BE2C (cell line): Measurements from ENCODE around the gene ATF5.

ENCODE experiments used
- DNase-seq: peaks from one replicate; pipeline ENCODE4 v3.0.0-alpha.2; 2020
- H3K27me3 ChIP-seq: fragments of 250-450 bp; sonication (Bioruptor Pico); 2 replicates; pipeline ENCODE4 v1.5.1; 2020; ENCODE audit warnings: mild to moderate bottlenecking
- H3K36me3 ChIP-seq: fragments of 250-450 bp; sonication (Bioruptor Pico); 2 replicates; pipeline ENCODE4 v1.5.1; 2020; ENCODE audit warnings: mild to moderate bottlenecking
- H3K4me1 ChIP-seq: fragments of 250-450 bp; sonication (Bioruptor Pico); 2 replicates; pipeline ENCODE4 v1.5.1; 2020
- H3K4me3 ChIP-seq: 2 replicates; pipeline ENCODE4 v1.5.1; 2011; ENCODE audit warnings: low read depth, low read length
- H3K9me3 ChIP-seq: fragments of 250-450 bp; sonication (Bioruptor Pico); 2 replicates; pipeline ENCODE4 v1.5.1; 2020
- TF ChIP-seq, protein P1 (sequence below): IDR thresholded peaks from 2 replicates; pipeline ENCODE4 v1.5.1; 2012; ENCODE audit warnings: mild to moderate bottlenecking, low read depth, low read length

ATF5 gene

DNA sequence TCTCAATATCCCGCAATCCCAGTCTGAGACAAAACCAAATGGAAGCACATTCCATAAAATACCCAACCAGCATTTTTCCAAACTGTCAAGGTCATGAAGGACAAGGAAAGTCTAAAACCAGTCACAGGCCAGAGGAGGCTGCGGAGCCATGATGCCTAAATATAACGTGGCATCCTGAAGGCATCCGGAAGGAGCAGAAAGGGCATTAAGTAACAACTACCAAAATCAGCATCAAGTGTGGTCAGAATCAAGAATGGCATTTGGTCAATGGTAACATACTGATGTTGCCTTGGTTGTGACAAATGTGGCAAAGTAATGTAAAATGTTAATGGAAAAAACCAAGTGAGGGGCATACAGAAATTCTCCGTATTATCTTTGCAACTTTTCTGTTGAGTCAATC is 3.5 kb upstream of the ATF5 start:
- TF ChIP-seq, protein P1, sequence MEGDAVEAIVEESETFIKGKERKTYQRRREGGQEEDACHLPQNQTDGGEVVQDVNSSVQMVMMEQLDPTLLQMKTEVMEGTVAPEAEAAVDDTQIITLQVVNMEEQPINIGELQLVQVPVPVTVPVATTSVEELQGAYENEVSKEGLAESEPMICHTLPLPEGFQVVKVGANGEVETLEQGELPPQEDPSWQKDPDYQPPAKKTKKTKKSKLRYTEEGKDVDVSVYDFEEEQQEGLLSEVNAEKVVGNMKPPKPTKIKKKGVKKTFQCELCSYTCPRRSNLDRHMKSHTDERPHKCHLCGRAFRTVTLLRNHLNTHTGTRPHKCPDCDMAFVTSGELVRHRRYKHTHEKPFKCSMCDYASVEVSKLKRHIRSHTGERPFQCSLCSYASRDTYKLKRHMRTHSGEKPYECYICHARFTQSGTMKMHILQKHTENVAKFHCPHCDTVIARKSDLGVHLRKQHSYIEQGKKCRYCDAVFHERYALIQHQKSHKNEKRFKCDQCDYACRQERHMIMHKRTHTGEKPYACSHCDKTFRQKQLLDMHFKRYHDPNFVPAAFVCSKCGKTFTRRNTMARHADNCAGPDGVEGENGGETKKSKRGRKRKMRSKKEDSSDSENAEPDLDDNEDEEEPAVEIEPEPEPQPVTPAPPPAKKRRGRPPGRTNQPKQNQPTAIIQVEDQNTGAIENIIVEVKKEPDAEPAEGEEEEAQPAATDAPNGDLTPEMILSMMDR, result no peak
- Histone ChIP-seq H3K4me1 (peaks cover 14% of the 10 kb centered on the region), H3K9me3 (no peaks in the 10 kb centered on the region), H3K4me3 (no peak overlapping the region), H3K36me3 (peaks cover 72% of the 10 kb centered on the region), H3K27me3 (no peaks in the 10 kb centered on the region)
- no peak for DNase-seq

DNA sequence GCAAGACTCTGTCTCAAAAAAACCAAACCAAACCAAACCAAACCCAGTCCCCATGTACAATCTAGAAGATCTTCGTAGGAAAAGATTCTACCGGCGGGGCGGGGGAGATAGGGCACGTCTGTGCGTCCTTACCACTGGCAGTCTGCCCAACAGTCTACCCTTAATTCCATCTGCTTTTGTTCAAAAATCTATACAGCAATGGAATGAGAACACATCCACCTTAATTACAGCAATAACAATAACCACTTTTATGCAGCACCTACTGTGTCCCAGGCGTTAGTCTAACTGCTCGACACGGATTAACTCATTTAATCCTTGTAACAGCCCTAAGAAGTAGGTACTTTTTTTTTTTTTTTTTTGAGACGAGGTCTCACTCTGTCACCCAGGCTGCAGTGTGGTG is 2.5 kb upstream of the ATF5 start:
- peaks cover 62% of the 10 kb centered on the region for H3K36me3 ChIP-seq
- DNase-seq, result no peak
- H3K4me3 ChIP-seq, result no peak overlapping the region
- TF ChIP-seq, protein P1, result no peak
- H3K27me3 ChIP-seq, result no peaks in the 10 kb centered on the region
- H3K9me3 ChIP-seq, result no peaks in the 10 kb centered on the region
- H3K4me1 ChIP-seq, result peaks cover 14% of the 10 kb centered on the region

DNA sequence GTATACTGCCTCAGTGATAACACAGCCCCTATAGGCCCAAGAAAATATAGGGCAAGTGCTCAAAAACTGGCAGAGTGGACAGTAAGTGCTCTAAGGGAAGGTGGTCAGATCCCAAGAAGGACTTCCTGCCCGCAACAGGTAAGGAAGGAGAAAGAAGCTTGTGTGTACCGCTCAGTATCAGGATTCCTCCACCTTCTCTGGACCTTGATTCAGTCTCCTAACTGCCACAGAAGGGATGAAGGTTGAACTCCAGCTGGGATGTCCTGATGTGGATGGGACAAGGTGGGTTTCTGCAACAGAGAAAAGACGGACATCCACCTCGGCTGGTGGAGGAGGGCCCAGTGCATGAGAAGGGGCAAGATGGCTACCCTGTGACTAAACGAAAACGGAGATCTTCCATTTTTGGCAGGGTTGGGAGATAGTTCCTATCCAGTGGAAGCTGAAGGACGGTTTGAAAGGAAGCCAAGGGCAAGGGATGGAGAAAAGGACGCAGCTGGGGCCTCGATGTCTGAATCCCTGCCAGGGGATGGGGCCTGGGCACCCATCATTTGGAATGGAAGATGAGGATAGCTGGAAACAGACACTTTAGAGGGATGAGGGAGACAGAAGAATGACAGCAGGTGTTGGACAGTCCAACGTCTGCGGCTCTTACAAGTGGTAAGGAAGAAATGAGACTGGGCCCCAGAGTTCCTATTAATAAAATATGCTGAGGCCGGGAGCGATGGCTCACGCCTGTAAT is 1.3 kb upstream of the ATF5 start:
- Histone ChIP-seq H3K4me1 (peaks cover 14% of the 10 kb centered on the region), H3K36me3 (peaks cover 50% of the 10 kb centered on the region), H3K4me3 (peak overlapping the region; percentile 64), H3K9me3 (no peaks in the 10 kb centered on the region), H3K27me3 (no peaks in the 10 kb centered on the region)
- TF ChIP-seq, protein P1, result no peak
- DNase-seq, result no peak

DNA sequence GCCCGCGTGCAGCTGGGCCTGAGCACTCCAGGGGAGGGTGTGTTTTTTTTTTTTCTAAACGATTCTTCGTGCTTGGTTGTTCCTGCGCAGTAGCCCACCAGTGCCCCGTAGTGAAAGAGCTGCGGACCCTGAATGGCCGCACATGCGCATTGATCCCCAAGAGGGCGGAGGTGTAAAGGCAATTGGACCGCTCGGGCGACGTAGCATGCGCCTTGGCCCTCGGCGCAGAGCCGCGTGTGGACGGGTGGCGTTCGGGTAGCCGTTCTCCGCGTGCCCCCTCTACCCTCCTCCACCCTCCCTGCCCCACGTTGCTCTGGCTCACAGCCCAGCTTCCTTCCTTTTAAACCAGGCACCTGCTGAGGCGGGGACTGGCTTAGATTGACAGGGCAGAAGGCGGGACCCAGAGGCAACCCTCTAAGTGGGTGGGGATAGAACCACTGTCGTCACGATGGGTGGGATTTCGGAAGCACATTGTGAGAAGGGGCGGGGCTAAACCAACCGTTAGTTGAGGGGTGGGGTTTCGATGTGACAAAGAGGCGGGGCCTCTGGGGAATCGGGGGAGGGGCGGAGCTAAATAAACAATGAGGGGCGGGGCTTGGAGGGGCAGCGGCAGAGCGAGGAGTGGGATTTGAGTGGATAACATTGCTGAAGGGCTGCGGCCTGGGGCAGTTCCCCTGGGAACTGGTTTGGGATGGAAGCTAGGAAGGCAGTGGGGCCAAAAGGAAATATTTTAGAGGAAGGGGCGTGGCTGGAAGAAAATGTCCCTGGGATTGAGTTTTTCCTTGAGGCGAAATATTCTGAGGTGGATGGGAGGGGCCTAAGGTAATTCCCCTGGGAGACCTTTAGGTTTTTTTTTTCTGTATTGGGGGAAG is 842 bp downstream of the ATF5 start:
- Histone ChIP-seq H3K36me3 (peaks cover 29% of the 10 kb centered on the region), H3K9me3 (no peaks in the 10 kb centered on the region), H3K4me3 (peak overlapping the region; percentile 64), H3K4me1 (peaks cover under 1% of the 10 kb centered on the region), H3K27me3 (no peaks in the 10 kb centered on the region)
- peak; percentile 99 for DNase-seq
- TF ChIP-seq, protein P1, result no peak

DNA sequence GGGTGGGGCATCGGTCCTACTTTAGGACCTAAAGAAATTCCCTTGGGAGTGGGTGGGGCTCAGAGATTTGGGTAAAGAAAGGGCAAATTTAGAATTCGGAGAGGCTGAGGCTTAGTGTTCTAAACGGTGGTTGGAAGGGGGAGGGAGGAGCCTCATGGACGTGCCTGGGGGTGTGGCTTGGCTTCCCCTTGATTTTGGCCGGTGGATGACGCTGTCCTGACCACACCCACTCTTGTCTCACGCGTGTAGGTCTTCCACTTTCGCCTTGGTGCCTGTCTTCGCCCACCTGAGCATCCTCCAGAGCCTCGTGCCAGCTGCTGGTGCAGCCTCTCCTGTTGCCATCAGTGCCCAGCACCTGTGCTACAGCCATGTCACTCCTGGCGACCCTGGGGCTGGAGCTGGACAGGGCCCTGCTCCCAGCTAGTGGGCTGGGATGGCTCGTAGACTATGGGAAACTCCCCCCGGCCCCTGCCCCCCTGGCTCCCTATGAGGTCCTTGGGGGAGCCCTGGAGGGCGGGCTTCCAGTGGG is 1.5 kb downstream of the ATF5 start:
- no peaks in the 10 kb centered on the region for H3K9me3 ChIP-seq
- H3K4me1 ChIP-seq, result no peaks in the 10 kb centered on the region
- DNase-seq, result peak; percentile 50
- no peaks in the 10 kb centered on the region for H3K27me3 ChIP-seq
- H3K4me3 ChIP-seq, result peak overlapping the region; percentile 64
- H3K36me3 ChIP-seq, result peaks cover 26% of the 10 kb centered on the region
- TF ChIP-seq, protein P1, result no peak
